OCI-LY7 (cell line): ENCODE data around the gene IMMP2L. TPM values are rescaled to one million over a fixed set of nuclear protein-coding genes. Genes with fewer than 3 reads are reported as not detected.

Experiments
- BruUV-seq: library from RNA; stranded (reverse); fragments of 400-500 nt; replicated peaks from 2 replicates; lab custom pipeline; 2021; lab: Mats Ljungman, UMichigan
- CTCF ChIA-PET: fragments of 300-600 bp; sonication (Branson Sonifier 250); formaldehyde crosslinking; loops from one replicate; lab custom pipeline; 2022; ENCODE audit warnings: antibody characterized with exemption; ENCODE audit not compliant: unreplicated experiment; lab: Charles Lee
- POLR2A ChIA-PET: fragments of 300-600 bp; sonication (Branson Sonifier 250); formaldehyde crosslinking; loops from one replicate; lab custom pipeline; 2022; ENCODE audit warnings: antibody characterized with exemption; lab: Charles Lee
- DNase-seq: peaks from one replicate; pipeline ENCODE4 v3.0.0-alpha.2; 2015; ENCODE audit warnings: low spot score
- H2AFZ ChIP-seq: fragments of 200-600 bp; sonication (generic), shearing (Covaris generic); 2 replicates; pipeline ENCODE4 v1.6.1; 2014; ENCODE audit warnings: mild to moderate bottlenecking, antibody characterized with exemption, low read length, moderate library complexity
- H3K27ac ChIP-seq: fragments of 200-600 bp; sonication (generic); 2 replicates; pipeline ENCODE4 v1.5.1; 2014; ENCODE audit warnings: mixed run types, low read depth, mild to moderate bottlenecking, moderate library complexity, low read length, inconsistent platforms; ENCODE audit not compliant: poor library complexity, severe bottlenecking
- H3K36me3 ChIP-seq: fragments of 200-600 bp; sonication (generic); 2 replicates; pipeline ENCODE4 v1.6.1; 2014; ENCODE audit warnings: mild to moderate bottlenecking, antibody characterized with exemption, low read length, moderate library complexity, mixed read lengths; ENCODE audit not compliant: insufficient read depth
- H3K4me1 ChIP-seq: fragments of 200-600 bp; sonication (generic); 2 replicates; pipeline ENCODE4 v1.5.1; 2014; ENCODE audit warnings: mild to moderate bottlenecking, low read length; ENCODE audit not compliant: insufficient read depth, poor library complexity, severe bottlenecking
- H3K4me2 ChIP-seq: fragments of 200-600 bp; sonication (generic); 2 replicates; pipeline ENCODE4 v1.6.1; 2014; ENCODE audit warnings: mild to moderate bottlenecking, low read length
- H3K4me3 ChIP-seq: fragments of 200-600 bp; sonication (generic); 2 replicates; pipeline ENCODE4 v1.5.1; 2014; ENCODE audit warnings: mild to moderate bottlenecking, low read depth, low read length; ENCODE audit not compliant: poor library complexity, severe bottlenecking
- H3K79me2 ChIP-seq: fragments of 200-600 bp; sonication (generic); 2 replicates; pipeline ENCODE4 v1.6.1; 2016; ENCODE audit warnings: low read depth, mild to moderate bottlenecking, low read length, moderate library complexity, mixed read lengths; ENCODE audit not compliant: insufficient read depth
- H3K9me2 ChIP-seq: fragments of 200-600 bp; sonication (generic); 2 replicates; pipeline ENCODE4 v1.6.1; 2016; ENCODE audit warnings: mild to moderate bottlenecking, low read length, mixed read lengths; ENCODE audit not compliant: insufficient read depth
- H3K9me3 ChIP-seq: fragments of 200-600 bp; sonication (generic); 2 replicates; pipeline ENCODE4 v1.6.1; 2014; ENCODE audit warnings: mild to moderate bottlenecking, mixed run types, low read length, mixed read lengths
- H4K20me1 ChIP-seq: fragments of 200-600 bp; sonication (generic); 2 replicates; pipeline ENCODE4 v1.6.1; 2014; ENCODE audit warnings: mild to moderate bottlenecking, antibody characterized with exemption, low read length, moderate library complexity, mixed read lengths; ENCODE audit not compliant: insufficient read depth
- CTCF ChIP-seq: fragments of 200-600 bp; sonication (generic); conservative IDR thresholded peaks from 2 replicates; pipeline ENCODE4 v1.5.1; 2014; ENCODE audit warnings: mild to moderate bottlenecking, antibody characterized with exemption, low read length, moderate library complexity, mixed read lengths
- EZH2phosphoT487 ChIP-seq: fragments of 200-600 bp; sonication (generic); IDR thresholded peaks from 2 replicates; pipeline ENCODE4 v1.6.1; 2018; ENCODE audit warnings: low read depth, borderline replicate concordance, mild to moderate bottlenecking, mixed run types, antibody characterized with exemption, low read length, moderate library complexity, mixed read lengths
- intact Hi-C: fragments of 100-400 bp; cut with micrococcal nuclease; formaldehyde crosslinking; loops from one replicate; pipeline ENCODE4 v1.10.0; 2022; ENCODE audit not compliant: unreplicated experiment
- total RNA-seq, 2 experiments: library from RNA; depleted of rRNA in 1 of 2; stranded (reverse); fragments of >200 nt in 1 of 2; shearing (Covaris generic) in 1 of 2; gene quantifications; 2 replicates each; pipeline ENCODE4 v1.2.3, GENCODE V29; 2014 to 2022

Gene IMMP2L
- total RNA-seq, 2 experiments from 2014 or later, result 8.0 to 25.4 TPM

GRCh38 chr7:111112439-111112838 is 449.9 kb downstream of the IMMP2L start:
- no peak for DNase-seq
- no peak overlapping the region for H3K4me2 ChIP-seq
- no peak overlapping the region for H3K4me3 ChIP-seq
- H3K27ac ChIP-seq, result no peak overlapping the region
- no peaks in the 10 kb centered on the region for H3K9me2 ChIP-seq
- no peaks in the 10 kb centered on the region for H4K20me1 ChIP-seq
- no peaks in the 10 kb centered on the region for H3K36me3 ChIP-seq
- no peak overlapping the region for H2AFZ ChIP-seq
- intact Hi-C loops, result no loop called here
- ChIA-PET CTCF (no interaction called here), POLR2A (interaction anchor here (0.9 kb wide), 1 partner anchor 8 kb away, joined by 3 read pairs; no protein-coding TSS in a partner anchor)
- H3K9me3 ChIP-seq, result no peaks in the 10 kb centered on the region
- H3K4me1 ChIP-seq, result no peaks in the 10 kb centered on the region
- no peaks in the 10 kb centered on the region for H3K79me2 ChIP-seq
- no peak for TF ChIP-seq EZH2phosphoT487
- TF ChIP-seq CTCF, result no peak
- no TSS peak for BruUV-seq

- no peak overlapping the region for H3K4me3 ChIP-seq
- no peaks in the 10 kb centered on the region for H3K4me1 ChIP-seq
- BruUV-seq, result no TSS peak
- no peak overlapping the region for H3K4me2 ChIP-seq
- no peaks in the 10 kb centered on the region for H3K9me2 ChIP-seq
- H4K20me1 ChIP-seq, result no peaks in the 10 kb centered on the region
- CTCF ChIA-PET, result no interaction called here
- no peaks in the 10 kb centered on the region for H3K79me2 ChIP-seq
- TF ChIP-seq EZH2phosphoT487, result no peak
- no peak for TF ChIP-seq CTCF
- no peak for DNase-seq
- no peak overlapping the region for H2AFZ ChIP-seq
- H3K27ac ChIP-seq, result no peak overlapping the region
- POLR2A ChIA-PET, result interaction anchor here (0.7 to 0.9 kb wide), 2 partner anchors 10 to 159 kb away, joined by 3 read pairs; no protein-coding TSS in a partner anchor
- H3K9me3 ChIP-seq, result no peaks in the 10 kb centered on the region
- H3K36me3 ChIP-seq, result no peaks in the 10 kb centered on the region
- intact Hi-C loops, result no loop called here
These were observed 453.8 kb downstream of the IMMP2L start for GRCh38 chr7:111108496-111108895.

DNA sequence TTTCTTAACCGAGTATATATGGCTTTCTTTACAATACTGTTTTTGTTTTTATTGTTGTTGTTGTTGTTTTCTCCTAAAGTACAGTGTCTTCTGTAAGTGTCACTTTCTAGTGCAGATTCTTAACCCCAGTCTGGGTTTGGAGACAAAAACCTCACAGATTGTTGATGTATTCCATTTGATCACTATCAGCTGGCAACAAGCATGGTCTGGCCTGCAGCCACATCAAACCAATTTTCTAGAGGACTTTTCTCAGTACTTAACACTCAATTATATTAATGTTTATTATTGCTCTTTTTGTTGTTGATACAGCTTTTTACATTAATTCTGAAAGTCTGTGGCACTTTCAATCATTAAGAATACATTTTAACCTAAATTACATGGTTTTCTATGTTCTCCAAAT is 454.3 kb downstream of the IMMP2L start:
- intact Hi-C loops, result no loop called here
- TF ChIP-seq EZH2phosphoT487 (no peak), CTCF (no peak)
- Histone ChIP-seq H4K20me1 (no peaks in the 10 kb centered on the region), H2AFZ (no peak overlapping the region), H3K4me3 (no peak overlapping the region), H3K4me1 (no peaks in the 10 kb centered on the region), H3K4me2 (no peak overlapping the region), H3K36me3 (no peaks in the 10 kb centered on the region), H3K79me2 (no peaks in the 10 kb centered on the region), H3K9me3 (no peaks in the 10 kb centered on the region), H3K27ac (no peak overlapping the region), H3K9me2 (no peaks in the 10 kb centered on the region)
- no peak for DNase-seq
- no TSS peak for BruUV-seq
- CTCF ChIA-PET, result no interaction called here
- POLR2A ChIA-PET, result interaction anchor here (0.7 kb wide), 1 partner anchor 160 kb away, joined by 3 read pairs; no protein-coding TSS in a partner anchor
